GM23338 (cell line): ENCODE measurements around the gene CCDC102A. TPM values are rescaled to one million over a fixed set of nuclear protein-coding genes. Genes with fewer than 3 reads are reported as not detected.

Source experiments
- ATAC-seq: fragments of 200-7000 bp; cut with Tn5 transposase; 3 replicates; pipeline ENCODE4 v1.9.1; 2020
- DNase-seq: peaks from one replicate; pipeline ENCODE4 v3.0.0-alpha.2; 2015; ENCODE audit warnings: low spot score
- H2AFZ ChIP-seq: fragments of 200-600 bp; sonication (generic); 2 replicates; pipeline ENCODE4 v1.8.0; 2016; ENCODE audit warnings: antibody characterized with exemption, mild to moderate bottlenecking, moderate library complexity
- H3F3A ChIP-seq: fragments of 200-600 bp; sonication (generic); replicated peaks from 2 replicates; pipeline ENCODE4 v1.8.0; 2017; ENCODE audit warnings: antibody characterized with exemption, mixed run types, low read depth
- H3K27ac ChIP-seq: fragments of 200-600 bp; sonication (generic); 2 replicates; pipeline ENCODE4 v1.6.1; 2016; ENCODE audit warnings: low read depth
- H3K27me3 ChIP-seq: fragments of 200-600 bp; sonication (generic); 2 replicates; pipeline ENCODE4 v1.8.0; 2016; ENCODE audit warnings: mild to moderate bottlenecking, mixed run types, moderate library complexity; ENCODE audit not compliant: insufficient read depth
- H3K36me3 ChIP-seq: fragments of 200-600 bp; sonication (generic); 2 replicates; pipeline ENCODE4 v1.8.0; 2016; ENCODE audit warnings: mild to moderate bottlenecking; ENCODE audit not compliant: insufficient read depth
- H3K4me1 ChIP-seq: fragments of 200-600 bp; sonication (generic); 2 replicates; pipeline ENCODE4 v1.8.0; 2016; ENCODE audit warnings: mild to moderate bottlenecking, moderate library complexity; ENCODE audit not compliant: insufficient read depth
- H3K4me2 ChIP-seq: fragments of 200-600 bp; sonication (generic); 2 replicates; pipeline ENCODE4 v1.7.1; 2017; ENCODE audit warnings: mixed run types
- H3K4me3 ChIP-seq: fragments of 200-600 bp; sonication (generic); 2 replicates; pipeline ENCODE4 v1.6.1; 2016; ENCODE audit warnings: mixed run types
- H3K79me2 ChIP-seq: fragments of 200-600 bp; sonication (generic); replicated peaks from 2 replicates; pipeline ENCODE4 v1.8.0; 2017; ENCODE audit warnings: mild to moderate bottlenecking; ENCODE audit not compliant: insufficient read depth
- H3K9me2 ChIP-seq: fragments of 200-600 bp; sonication (generic); 2 replicates; pipeline ENCODE4 v1.8.0; 2017; ENCODE audit not compliant: insufficient read depth
- H4K20me1 ChIP-seq: fragments of 200-600 bp; sonication (generic); replicated peaks from 2 replicates; pipeline ENCODE4 v1.8.0; 2017; ENCODE audit warnings: mild to moderate bottlenecking; ENCODE audit not compliant: insufficient read depth
- H3K27ac Mint-ChIP-seq: 2 replicates; pipeline ENCODE4 v1.8.0; 2020; ENCODE audit warnings: inconsistent platforms, mild to moderate bottlenecking, moderate library complexity, mixed read lengths
- H3K27me3 Mint-ChIP-seq: 3 replicates; pipeline ENCODE4 v1.8.0; 2022; ENCODE audit warnings: low read depth, mild to moderate bottlenecking, moderate library complexity, mixed read lengths, inconsistent platforms; ENCODE audit not compliant: insufficient read depth, poor library complexity
- H3K36me3 Mint-ChIP-seq: 3 replicates; pipeline ENCODE4 v1.8.0; 2021; ENCODE audit warnings: low read depth, mild to moderate bottlenecking, inconsistent platforms, moderate library complexity, mixed read lengths
- H3K4me1 Mint-ChIP-seq: 3 replicates; pipeline ENCODE4 v1.8.0; 2020; ENCODE audit warnings: mild to moderate bottlenecking, inconsistent platforms, mixed read lengths
- H3K4me3 Mint-ChIP-seq: 3 replicates; pipeline ENCODE4 v1.8.0; 2021; ENCODE audit warnings: moderate library complexity, mild to moderate bottlenecking, inconsistent platforms, mixed read lengths
- H3K9me3 Mint-ChIP-seq: 3 replicates; pipeline ENCODE4 v1.8.0; 2020; ENCODE audit warnings: moderate library complexity, mild to moderate bottlenecking, inconsistent platforms, mixed read lengths
- CREB1 ChIP-seq: fragments of 250-450 bp; sonication (Bioruptor Pico); IDR thresholded peaks from 2 replicates; pipeline ENCODE4 v1.5.0; 2020; ENCODE audit warnings: low read depth, mild to moderate bottlenecking, moderate library complexity
- CTCF ChIP-seq, 2 experiments: fragments of 200-600 bp in 1 of 2; sonication (generic) in 1 of 2; conservative IDR thresholded peaks; 2 replicates each; pipeline versions ENCODE4 v1.5.1 to v1.6.1; 2016 to 2017; ENCODE audit warnings: antibody characterized with exemption in 2 of 2, low read depth in 2 of 2, mild to moderate bottlenecking in 2 of 2, moderate library complexity in 1 of 2
- ETS1 ChIP-seq: IDR thresholded peaks from 2 replicates; pipeline ENCODE4 v1.6.1; 2016; ENCODE audit warnings: antibody characterized with exemption
- EZH2 ChIP-seq: fragments of 200-600 bp; sonication (generic); IDR thresholded peaks from one replicate; pipeline ENCODE4 v1.8.0; 2017; ENCODE audit warnings: antibody characterized with exemption, mild to moderate bottlenecking, low read depth; ENCODE audit not compliant: unreplicated experiment
- EZH2phosphoT487 ChIP-seq: fragments of 200-600 bp; sonication (generic); IDR thresholded peaks from one replicate; pipeline ENCODE4 v1.8.1; 2018; ENCODE audit warnings: antibody characterized with exemption; ENCODE audit not compliant: unreplicated experiment
- JUNB ChIP-seq: IDR thresholded peaks from one replicate; pipeline ENCODE4 v1.6.1; 2016; ENCODE audit warnings: antibody characterized with exemption; ENCODE audit not compliant: unreplicated experiment
- NANOG ChIP-seq: IDR thresholded peaks from 2 replicates; pipeline ENCODE4 v1.6.1; 2016; ENCODE audit warnings: antibody characterized with exemption, borderline replicate concordance
- POLR2AphosphoS5 ChIP-seq: IDR thresholded peaks from 2 replicates; pipeline ENCODE4 v1.6.1; 2016; ENCODE audit warnings: antibody characterized with exemption, low read depth
- REST ChIP-seq: IDR thresholded peaks from one replicate; pipeline ENCODE4 v1.6.1; 2018; ENCODE audit warnings: antibody characterized with exemption; ENCODE audit not compliant: unreplicated experiment
- STAT1 ChIP-seq: IDR thresholded peaks from one replicate; pipeline ENCODE4 v1.6.1; 2016; ENCODE audit warnings: antibody characterized with exemption; ENCODE audit not compliant: unreplicated experiment
- ZNF114 ChIP-seq: fragments of 250-450 bp; sonication (Bioruptor Pico); IDR thresholded peaks from 2 replicates; pipeline ENCODE4 v1.5.0; 2020; ENCODE audit warnings: mild to moderate bottlenecking, moderate library complexity
- ZNF331 ChIP-seq: fragments of 250-450 bp; sonication (Bioruptor Pico); IDR thresholded peaks from 2 replicates; pipeline ENCODE4 v1.5.0; 2020; ENCODE audit warnings: low read depth, mild to moderate bottlenecking, moderate library complexity
- ZNF462 ChIP-seq: fragments of 250-450 bp; sonication (Bioruptor Pico); IDR thresholded peaks from 2 replicates; pipeline ENCODE4 v1.5.0; 2020; ENCODE audit warnings: mild to moderate bottlenecking, moderate library complexity
- polyA plus RNA-seq: library from polyadenylated mRNA; unstranded; fragments of >200 nt; fragmentation: Nextera tagmentation; extraction: Ambion mirVana; gene quantifications from 2 replicates; pipeline ENCODE4 v1.2.1, GENCODE V29; 2016
- total RNA-seq: library from RNA; depleted of rRNA; stranded (reverse); fragments of >200 nt; shearing (Covaris generic); gene quantifications from 2 replicates; pipeline ENCODE4 v1.2.3, GENCODE V29; 2014

The CCDC102A gene
- total and polyA plus RNA-seq, 2 experiments from 2014 or later, result 2.0 to 5.2 TPM

DNA sequence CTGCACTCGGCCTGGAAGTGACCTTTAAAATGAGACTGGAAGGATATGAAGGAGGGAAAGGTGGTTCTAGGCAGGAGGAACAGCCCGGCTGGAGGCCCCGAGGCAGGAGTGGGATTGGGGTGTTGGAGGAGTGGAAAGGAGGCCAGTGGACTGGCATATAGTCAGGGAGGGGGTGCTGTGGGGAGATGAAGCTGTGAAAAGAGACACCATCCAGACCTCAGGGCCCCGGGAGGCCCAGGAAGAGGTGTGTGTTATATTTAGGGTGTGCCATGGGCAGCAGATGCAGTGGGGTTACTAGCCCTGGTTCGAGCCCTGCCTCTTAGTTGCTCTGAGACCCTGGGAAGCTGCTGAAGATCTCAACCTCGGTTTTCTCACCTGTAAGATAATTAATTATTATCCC is 31.2 kb downstream of the CCDC102A start:
- H3K27me3 ChIP-seq, result no peaks in the 10 kb centered on the region
- Mint-ChIP-seq H3K27me3 (peaks cover 17% of the 10 kb centered on the region), H3K36me3 (no peaks in the 10 kb centered on the region), H3K4me3 (no peak overlapping the region), H3K4me1 (peaks cover 20% of the 10 kb centered on the region), H3K9me3 (no peaks in the 10 kb centered on the region), H3K27ac (no peak overlapping the region)
- TF ChIP-seq ETS1, result no peak
- no peak for TF ChIP-seq ZNF114
- no peak for TF ChIP-seq JUNB
- no peak for TF ChIP-seq EZH2
- no peak for TF ChIP-seq CREB1
- no peak for TF ChIP-seq ZNF462 (CRISPR knock-in tag)
- TF ChIP-seq REST, result no peak
- TF ChIP-seq CTCF (conservative IDR thresholded peaks at IDR 0.05; ENCODE audit: low read depth in 2 of 2), result no peak
- TF ChIP-seq NANOG, result no peak
- no peak for TF ChIP-seq POLR2AphosphoS5
- no peak for TF ChIP-seq ZNF331 (CRISPR knock-in tag)
- TF ChIP-seq EZH2phosphoT487, result no peak
- no peak for TF ChIP-seq STAT1
- H3K4me1 ChIP-seq, result no peaks in the 10 kb centered on the region
- H4K20me1 ChIP-seq, result no peaks in the 10 kb centered on the region
- no peak for DNase-seq
- no peaks in the 10 kb centered on the region for H3K79me2 ChIP-seq
- H2AFZ ChIP-seq, result no peak overlapping the region
- H3K9me2 ChIP-seq, result no peaks in the 10 kb centered on the region
- no peaks in the 10 kb centered on the region for H3F3A ChIP-seq
- no peak overlapping the region for H3K27ac ChIP-seq
- no peaks in the 10 kb centered on the region for H3K36me3 ChIP-seq
- no peak overlapping the region for H3K4me2 ChIP-seq
- ATAC-seq, result no peak
- H3K4me3 ChIP-seq, result no peak overlapping the region
